GM12892 (cell line): ENCODE measurements around the gene CLMN.

Source experiments
- POLR2AphosphoS5 ChIP-seq: IDR thresholded peaks from 2 replicates; pipeline ENCODE4 v1.6.1; 2011; ENCODE audit warnings: low read depth, low read length, control low read depth
- TAF1 ChIP-seq: IDR thresholded peaks from 2 replicates; pipeline ENCODE4 v1.6.1; 2011; ENCODE audit warnings: low read depth, mild to moderate bottlenecking, control low read depth, low read length, borderline replicate concordance

DNA sequence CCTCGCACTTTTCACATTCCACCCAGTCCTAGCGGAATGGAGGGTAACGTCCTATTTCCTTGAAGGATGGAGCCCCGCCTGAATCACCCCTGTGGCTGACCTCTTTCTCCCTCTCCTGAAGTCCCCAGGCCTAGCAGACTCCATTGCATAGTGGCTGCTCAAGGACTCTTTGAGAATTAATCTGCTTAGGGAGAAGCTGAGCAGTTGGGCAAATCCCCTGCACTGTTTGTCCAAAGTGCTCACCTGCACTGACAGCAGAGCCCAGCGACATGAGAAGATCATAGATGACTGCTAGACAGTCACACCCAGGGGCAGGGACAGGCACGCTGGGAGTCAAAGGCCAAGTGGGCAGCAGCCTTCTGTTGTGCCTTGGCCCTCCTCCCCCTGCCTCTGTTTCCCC, 124.7 kb downstream of the CLMN start:
- TF ChIP-seq POLR2AphosphoS5 (no peak), TAF1 (no peak)
